ENCODE measurements around the gene EPN2.

The EPN2 gene

GRCh38 chr17:19345067-19345460, 107.9 kb downstream of the EPN2 start:
- Histone ChIP-seq H3K36me3 (ENCODE audit: insufficient read depth) (no peaks in the 10 kb centered on the region), H3K4me2 (no peak overlapping the region), H3K27ac (no peak overlapping the region), H3K9ac (no peak overlapping the region), H3K4me1 (ENCODE audit: low read depth, poor library complexity, severe bottlenecking) (no peaks in the 10 kb centered on the region), H2AFZ (ENCODE audit: low read depth) (no peak overlapping the region), H4K20me1 (ENCODE audit: insufficient read depth) (no peaks in the 10 kb centered on the region), H3K27me3 (ENCODE audit: insufficient read depth, low read depth) (no peaks in the 10 kb centered on the region), H3K4me3 (IDR thresholded peaks at IDR 0.05; ENCODE audit: insufficient read depth, low read depth, low read length) (no peak overlapping the region), H3K79me2 (ENCODE audit: insufficient read depth, low read depth) (no peaks in the 10 kb centered on the region)
- no peak for TF ChIP-seq CTCF (conservative IDR thresholded peaks at IDR 0.05; ENCODE audit: low read depth, low read length)

GRCh38 chr17:19345486-19346350, 108.6 kb downstream of the EPN2 start:
- Histone ChIP-seq H3K4me3 (IDR thresholded peaks at IDR 0.05; ENCODE audit: insufficient read depth, low read depth, low read length) (no peak overlapping the region), H3K4me2 (no peak overlapping the region), H3K27ac (no peak overlapping the region), H2AFZ (ENCODE audit: low read depth) (no peak overlapping the region), H3K79me2 (ENCODE audit: insufficient read depth, low read depth) (no peaks in the 10 kb centered on the region), H3K9ac (no peak overlapping the region), H4K20me1 (ENCODE audit: insufficient read depth) (no peaks in the 10 kb centered on the region), H3K36me3 (ENCODE audit: insufficient read depth) (no peaks in the 10 kb centered on the region), H3K27me3 (ENCODE audit: insufficient read depth, low read depth) (no peaks in the 10 kb centered on the region), H3K4me1 (ENCODE audit: low read depth, poor library complexity, severe bottlenecking) (no peaks in the 10 kb centered on the region)
- TF ChIP-seq CTCF (conservative IDR thresholded peaks at IDR 0.05; ENCODE audit: low read depth, low read length), result no peak

- no peak overlapping the region for H3K4me2 ChIP-seq
- H3K4me1 ChIP-seq (ENCODE audit: low read depth, poor library complexity, severe bottlenecking), result no peaks in the 10 kb centered on the region
- TF ChIP-seq CTCF (conservative IDR thresholded peaks at IDR 0.05; ENCODE audit: low read depth, low read length), result no peak
- no peak overlapping the region for H3K4me3 ChIP-seq (IDR thresholded peaks at IDR 0.05; ENCODE audit: insufficient read depth, low read depth, low read length)
- H4K20me1 ChIP-seq (ENCODE audit: insufficient read depth), result no peaks in the 10 kb centered on the region
- H3K27me3 ChIP-seq (ENCODE audit: insufficient read depth, low read depth), result no peaks in the 10 kb centered on the region
- H3K27ac ChIP-seq, result no peak overlapping the region
- H3K79me2 ChIP-seq (ENCODE audit: insufficient read depth, low read depth), result no peaks in the 10 kb centered on the region
- no peak overlapping the region for H2AFZ ChIP-seq (ENCODE audit: low read depth)
- no peak overlapping the region for H3K9ac ChIP-seq
- no peaks in the 10 kb centered on the region for H3K36me3 ChIP-seq (ENCODE audit: insufficient read depth)
These were observed 109.4 kb downstream of the EPN2 start for GRCh38 chr17:19346351-19347255.

- no peaks in the 10 kb centered on the region for H3K79me2 ChIP-seq (ENCODE audit: insufficient read depth, low read depth)
- H3K4me1 ChIP-seq (ENCODE audit: low read depth, poor library complexity, severe bottlenecking), result no peaks in the 10 kb centered on the region
- H3K4me2 ChIP-seq, result no peak overlapping the region
- H2AFZ ChIP-seq (ENCODE audit: low read depth), result no peak overlapping the region
- no peak overlapping the region for H3K4me3 ChIP-seq (IDR thresholded peaks at IDR 0.05; ENCODE audit: insufficient read depth, low read depth, low read length)
- no peaks in the 10 kb centered on the region for H3K36me3 ChIP-seq (ENCODE audit: insufficient read depth)
- no peaks in the 10 kb centered on the region for H3K27me3 ChIP-seq (ENCODE audit: insufficient read depth, low read depth)
- no peaks in the 10 kb centered on the region for H4K20me1 ChIP-seq (ENCODE audit: insufficient read depth)
- H3K9ac ChIP-seq, result no peak overlapping the region
- no peak for TF ChIP-seq CTCF (conservative IDR thresholded peaks at IDR 0.05; ENCODE audit: low read depth, low read length)
- no peak overlapping the region for H3K27ac ChIP-seq
These were observed 110.3 kb downstream of the EPN2 start for GRCh38 chr17:19347323-19348080.

Data from KMS-11 (cell line).